Measurements from ENCODE around the gene NT5C1B.

GRCh38 chr2:18551169-18551568 lies 38.2 kb downstream of the NT5C1B start:
- no peak for TF ChIP-seq CTCF (IDR thresholded peaks at IDR 0.05)
- TF ChIP-seq POLR2A (IDR thresholded peaks at IDR 0.05), result no peak

Measured in Peyer's patch (tissue), 4 donors.